HEK293 (cell line): Measurements from ENCODE around the gene SEMG1.

Experiments
- CTCF ChIP-seq: fragments of 450-650 bp; formaldehyde crosslinking; IDR thresholded peaks from 2 replicates; pipeline ENCODE4 v1.5.1; 2016; ENCODE audit warnings: missing biosample characterization, missing genetic modification characterization
- MEIS1 ChIP-seq: sonication (generic); formaldehyde crosslinking; IDR thresholded peaks from 2 replicates; pipeline ENCODE4 v1.8.1; 2022; ENCODE audit warnings: missing genetic modification reagents, mild to moderate bottlenecking, borderline replicate concordance
- PBX3 ChIP-seq: sonication (generic); formaldehyde crosslinking; IDR thresholded peaks from 2 replicates; pipeline ENCODE4 v1.8.1; 2022; ENCODE audit warnings: mild to moderate bottlenecking, moderate library complexity, missing genetic modification reagents
- ZNF660 ChIP-seq: fragments of 450-650 bp; IDR thresholded peaks from 2 replicates; pipeline ENCODE4 v1.5.1; 2018; ENCODE audit warnings: missing biosample characterization, mild to moderate bottlenecking, missing genetic modification characterization
- ZXDB ChIP-seq: fragments of 450-650 bp; formaldehyde crosslinking; IDR thresholded peaks from 2 replicates; pipeline ENCODE4 v1.5.1; 2016; ENCODE audit warnings: missing biosample characterization, missing genetic modification characterization

- TF ChIP-seq MEIS1 (no peak), ZNF660 (no peak), PBX3 (CRISPR knock-in tag) (no peak), CTCF (tag by site-specific recombination) (no peak), ZXDB (tag by site-specific recombination) (no peak)
Observed at GRCh38 chr20:45181639-45182038, 25.2 kb upstream of the SEMG1 start.
